COR-L47 (cell line): ENCODE data around the gene FGF1.

Experiments
- DNase-seq: peaks from one replicate; lab custom pipeline; 2025; lab: John Stamatoyannopoulos, UW

Gene FGF1

DNA sequence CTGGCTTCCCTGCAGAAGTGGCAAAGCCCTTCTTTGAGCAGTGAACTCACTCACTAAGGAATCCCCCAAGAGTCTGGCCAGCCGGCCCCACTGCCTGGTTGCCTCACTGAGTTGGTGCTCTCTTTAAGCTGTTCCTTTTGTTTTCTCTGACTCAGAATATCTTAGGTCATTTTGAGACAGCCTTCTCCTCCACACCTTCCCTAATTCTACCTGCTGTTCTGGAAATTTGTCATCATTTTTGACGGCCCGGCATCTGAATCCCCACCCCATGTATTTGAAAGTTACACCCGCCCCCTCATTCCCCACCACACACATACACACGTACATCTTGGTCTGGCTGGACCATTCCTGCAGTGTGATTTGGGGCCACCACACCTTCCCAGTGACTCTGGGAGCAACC, 41.8 kb downstream of the FGF1 start:
- no peak for DNase-seq

DNA sequence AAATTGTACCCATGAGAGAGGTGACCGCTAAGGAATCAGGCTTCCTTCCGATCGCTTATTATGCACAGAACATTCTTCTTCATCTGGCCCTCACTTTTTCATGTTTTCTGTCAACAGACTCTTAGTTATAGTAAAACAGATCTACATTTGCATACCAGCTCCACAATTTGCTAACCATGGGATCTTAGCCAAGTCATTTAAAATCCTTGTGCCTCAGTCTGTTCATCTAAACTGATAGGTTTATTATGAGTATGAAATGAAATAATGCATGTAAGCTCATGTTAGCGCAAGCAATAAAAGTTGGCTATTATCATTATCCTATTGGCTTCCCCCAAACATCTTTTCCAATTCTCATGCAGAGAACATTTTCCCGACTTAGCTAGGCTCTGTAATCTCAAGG, 42.3 kb downstream of the FGF1 start:
- no peak for DNase-seq

DNA sequence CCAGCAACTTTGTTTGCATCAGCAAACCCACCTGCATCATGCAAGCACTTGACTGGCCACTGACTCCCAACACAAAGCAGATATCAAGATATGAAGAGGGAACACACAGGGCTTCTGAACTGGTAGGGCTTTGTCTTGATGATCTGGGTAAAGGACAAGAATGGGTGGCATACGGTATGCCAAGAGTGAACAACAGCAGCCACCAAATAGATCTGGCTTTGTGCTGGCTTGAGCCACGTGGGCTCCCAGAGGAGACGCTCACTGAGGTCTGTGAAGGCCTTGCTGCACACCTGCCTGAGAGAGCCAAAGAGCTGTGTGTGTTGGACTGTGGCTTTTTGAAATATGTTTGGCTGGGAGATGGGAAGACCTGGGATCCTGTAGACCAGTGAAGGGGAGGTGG, 43.5 kb downstream of the FGF1 start:
- DNase-seq: no peak

DNA sequence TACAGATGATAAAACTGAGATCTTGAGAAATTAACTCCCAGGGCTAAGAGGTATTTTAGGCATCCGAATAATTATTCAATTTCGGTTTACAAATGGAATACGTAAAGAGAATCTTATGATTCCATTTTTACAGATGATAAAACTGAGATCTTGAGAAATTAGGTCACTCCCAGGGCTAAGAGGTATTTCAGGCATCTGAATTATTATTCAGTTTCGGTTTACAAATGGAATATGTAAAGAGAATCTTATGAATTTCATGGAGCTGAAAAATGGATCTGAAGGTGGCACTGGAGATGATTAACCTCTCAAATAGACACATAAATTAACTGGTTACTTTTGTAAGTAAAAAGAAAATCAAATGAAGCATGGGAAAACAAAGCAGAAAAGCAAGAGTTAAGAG, 44.2 kb downstream of the FGF1 start:
- DNase-seq: no peak

DNA sequence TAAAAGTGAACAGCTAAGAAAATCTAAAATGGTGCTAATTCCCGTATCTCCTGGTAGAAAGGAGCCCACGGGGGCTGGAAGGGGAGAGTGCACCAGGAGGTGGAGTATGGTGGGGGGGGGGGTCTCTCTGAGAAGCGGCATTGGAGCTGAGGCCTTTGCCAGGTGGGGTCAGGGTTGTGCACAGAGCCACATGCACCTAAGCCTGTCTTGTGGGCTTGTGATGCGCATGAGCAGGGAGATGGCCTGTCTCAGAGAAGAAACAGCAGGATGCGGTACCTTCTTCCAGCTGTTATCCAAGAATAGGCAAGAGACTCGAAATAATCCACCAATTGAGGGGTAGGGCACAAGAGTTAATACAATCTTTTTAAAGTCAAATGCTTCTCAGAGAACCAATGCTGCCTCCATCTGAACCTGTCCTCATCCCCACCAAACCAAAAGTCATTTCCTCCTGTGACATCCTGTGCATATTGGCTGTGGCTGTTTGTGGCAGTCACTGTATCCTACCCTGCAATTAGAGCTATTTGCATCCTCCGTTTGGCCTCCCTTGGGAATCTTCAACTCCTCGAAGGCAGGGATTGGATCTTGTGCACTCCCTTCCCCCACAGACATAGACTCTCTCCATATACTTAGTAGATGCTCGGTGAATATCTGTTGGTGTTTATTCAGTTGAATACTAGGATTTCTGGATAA, 45.4 kb downstream of the FGF1 start:
- DNase-seq: no peak

DNA sequence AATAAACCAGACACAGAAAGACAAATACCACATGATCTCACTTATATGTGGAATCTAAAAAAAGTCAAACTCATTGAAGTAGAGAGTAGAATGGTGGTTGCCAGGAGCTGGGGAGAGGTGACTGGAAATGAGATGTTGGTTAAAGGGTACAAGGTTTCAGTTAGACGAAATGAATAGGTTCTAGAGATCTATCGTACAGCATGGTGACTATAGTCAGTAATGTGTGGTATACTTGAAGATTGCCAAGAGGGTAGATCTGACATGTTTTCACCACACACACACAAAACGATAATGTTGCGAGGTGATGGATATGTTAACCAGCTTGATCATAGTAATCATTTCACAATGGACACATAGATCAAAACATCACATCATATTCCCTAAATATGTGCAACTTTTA, 46.4 kb downstream of the FGF1 start:
- DNase-seq: no peak

DNA sequence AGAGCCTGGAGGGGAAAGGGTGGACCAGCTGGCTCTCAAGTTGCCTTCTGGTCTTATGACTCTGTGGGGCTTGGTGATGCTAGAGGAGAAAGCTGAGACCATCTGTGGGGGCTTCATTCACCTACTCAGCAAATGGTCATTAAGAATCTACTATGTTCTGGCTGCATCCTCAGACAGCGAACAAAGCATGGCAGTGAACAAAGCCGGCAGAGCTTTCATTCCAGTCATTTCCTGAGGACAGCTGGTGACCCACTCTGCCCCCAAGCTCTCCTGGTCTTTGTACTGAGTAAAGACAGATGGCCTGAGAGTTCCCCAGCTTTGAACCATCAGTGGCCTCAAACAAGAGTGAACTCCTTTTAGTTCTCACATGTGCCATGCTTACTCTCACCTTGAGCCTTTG, 48.0 kb downstream of the FGF1 start:
- DNase-seq: no peak

DNA sequence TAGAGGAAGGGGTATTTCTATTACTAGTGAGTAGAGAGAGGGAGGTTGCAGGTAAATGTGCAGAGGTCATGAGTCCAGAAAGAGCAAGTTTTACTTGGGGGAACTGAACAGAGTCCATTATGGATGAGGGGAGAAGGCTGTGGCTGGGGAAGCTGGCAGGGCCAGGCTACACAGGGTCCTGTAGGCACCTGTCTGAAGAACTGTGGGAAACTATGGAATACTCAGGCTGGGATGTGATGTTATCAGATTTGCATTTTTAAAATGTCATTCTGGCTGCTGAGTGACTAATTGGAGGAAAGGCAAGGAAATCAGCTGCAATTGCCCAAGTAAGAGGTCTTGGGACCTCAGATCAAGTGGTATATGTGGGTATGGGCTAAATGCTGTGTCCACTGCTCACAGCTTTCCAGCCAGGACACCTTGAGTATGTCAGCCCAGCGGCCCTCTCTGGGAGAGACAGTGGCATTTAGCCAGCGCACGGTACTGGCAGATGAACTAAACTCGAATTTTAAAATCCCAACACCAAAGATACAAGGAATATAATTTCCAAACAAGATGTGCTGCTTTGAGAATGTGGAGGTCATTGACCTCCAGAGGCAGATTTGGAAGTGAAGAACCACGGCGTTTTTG, 49.1 kb downstream of the FGF1 start:
- DNase-seq: no peak

DNA sequence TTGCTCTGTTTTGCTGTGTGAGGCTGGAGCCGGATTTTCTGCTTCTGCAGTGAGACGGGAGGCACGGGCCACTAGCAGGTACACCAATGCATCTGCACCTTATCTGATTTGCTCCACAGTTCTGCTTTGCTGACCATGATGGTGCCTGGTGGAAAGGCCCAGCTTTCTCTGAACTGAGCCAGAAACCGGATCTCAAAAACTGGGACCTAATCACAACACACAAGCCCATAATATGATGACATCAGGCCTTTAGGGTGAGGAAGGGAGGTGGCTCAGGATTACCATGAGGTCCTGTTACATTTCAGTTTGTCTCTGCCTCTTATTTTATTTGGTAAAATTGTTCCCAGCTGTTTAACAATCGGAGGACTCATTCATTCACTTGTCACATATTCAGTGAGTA, 49.8 kb downstream of the FGF1 start:
- no peak for DNase-seq

DNA sequence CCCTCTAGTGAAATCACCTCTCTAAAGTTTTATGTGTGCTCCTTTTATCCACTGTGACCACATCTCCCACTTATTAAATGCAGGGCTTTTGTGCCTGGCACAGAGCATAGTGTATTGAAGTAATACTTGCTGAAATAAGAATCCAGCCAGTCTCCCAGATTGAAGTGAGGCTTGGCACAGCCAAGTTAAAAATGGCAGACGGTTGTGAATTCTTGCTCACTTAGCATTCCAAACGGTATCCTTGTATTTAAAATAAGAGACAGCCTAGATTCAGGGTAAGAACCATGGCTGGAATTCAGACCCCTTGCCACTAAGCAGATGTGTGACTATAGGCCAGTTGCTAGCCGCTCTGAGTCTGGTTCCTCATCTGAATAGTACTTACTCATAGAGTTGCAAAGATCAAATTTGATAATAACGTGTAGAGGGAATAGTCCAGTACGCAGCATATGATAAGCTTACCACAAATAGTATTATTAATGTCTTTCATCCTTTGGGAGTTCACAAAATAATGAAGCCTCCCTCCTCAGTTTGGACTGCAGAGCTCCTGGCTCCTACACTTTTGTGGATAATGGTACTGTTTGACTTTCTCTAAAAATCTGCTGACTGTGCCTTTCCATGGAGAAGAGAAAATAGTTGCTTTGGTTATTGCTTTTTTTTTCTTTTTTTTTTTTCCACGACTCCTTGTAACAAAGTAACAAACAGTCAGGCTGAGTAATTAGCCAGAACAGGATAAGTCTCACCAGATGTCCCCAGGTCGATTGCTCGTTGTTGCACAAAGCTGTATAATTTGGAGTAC, 51.5 kb downstream of the FGF1 start:
- DNase-seq: no peak

DNA sequence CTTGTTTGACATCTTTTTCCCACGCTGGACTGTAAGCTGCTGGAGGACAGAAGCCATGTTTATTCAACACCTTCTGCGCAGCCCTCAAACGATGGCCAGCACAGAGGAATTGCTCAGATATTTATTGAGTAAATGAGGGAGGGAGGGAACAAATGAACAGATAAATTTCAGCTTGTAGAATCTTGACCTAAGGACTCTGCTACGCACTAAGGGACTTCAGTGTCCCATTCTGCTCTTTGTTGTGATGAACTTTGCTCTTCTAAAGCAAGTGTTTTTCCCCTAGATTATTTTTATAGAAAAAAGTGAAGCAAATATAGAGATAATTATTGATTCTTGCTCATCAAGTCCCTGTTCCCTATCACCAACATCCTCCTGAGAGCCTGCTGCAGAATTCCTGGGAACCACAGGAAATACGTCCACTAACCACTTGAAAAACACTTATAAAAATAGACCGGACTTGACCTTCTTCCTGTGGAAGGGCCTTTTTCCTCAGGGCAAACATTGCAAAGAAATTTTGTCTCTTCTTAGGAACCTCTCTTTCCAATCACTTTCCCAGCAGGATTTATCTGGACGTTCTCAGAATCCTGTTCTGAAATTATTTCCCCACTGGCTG, 54.9 kb downstream of the FGF1 start:
- no peak for DNase-seq

DNA sequence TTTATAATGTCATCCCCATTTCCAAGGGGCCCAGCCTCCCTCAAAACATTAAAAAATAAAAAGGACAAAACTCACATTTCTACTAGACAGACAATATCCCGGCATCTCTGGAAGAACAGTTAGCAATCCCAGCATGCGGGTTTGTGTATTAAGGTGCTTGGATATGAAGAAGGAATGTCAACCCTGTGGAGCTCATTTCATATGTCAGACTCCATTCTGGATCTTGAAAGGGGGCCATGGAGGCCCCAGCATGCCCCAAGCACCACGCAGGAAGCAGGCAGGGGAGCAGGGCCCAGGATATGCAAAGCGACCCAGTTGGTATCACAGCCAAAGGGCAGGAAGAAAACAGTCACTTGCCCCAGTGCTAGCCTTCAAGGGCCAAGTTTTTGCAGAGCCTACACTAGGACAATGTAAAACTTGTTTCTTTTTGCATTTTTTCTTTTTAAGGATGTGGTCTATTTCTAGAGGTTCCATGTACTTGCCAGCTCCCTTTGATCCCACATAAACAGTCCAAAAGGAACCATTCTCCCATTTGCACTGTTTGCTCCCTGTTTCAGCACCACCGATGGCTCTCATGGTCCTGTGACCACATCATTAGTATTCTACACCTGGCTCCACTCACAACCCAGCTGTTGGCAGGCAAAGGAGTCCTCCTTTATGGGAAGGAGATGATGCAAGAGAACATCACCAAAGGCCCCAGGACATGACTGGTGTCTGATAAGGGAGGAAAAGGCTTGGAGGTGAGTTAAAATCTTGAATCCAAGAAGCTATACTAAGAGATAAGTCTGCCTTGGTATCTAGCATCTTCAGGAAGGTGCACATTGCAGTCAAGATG, 58.3 kb downstream of the FGF1 start:
- DNase-seq: no peak

DNA sequence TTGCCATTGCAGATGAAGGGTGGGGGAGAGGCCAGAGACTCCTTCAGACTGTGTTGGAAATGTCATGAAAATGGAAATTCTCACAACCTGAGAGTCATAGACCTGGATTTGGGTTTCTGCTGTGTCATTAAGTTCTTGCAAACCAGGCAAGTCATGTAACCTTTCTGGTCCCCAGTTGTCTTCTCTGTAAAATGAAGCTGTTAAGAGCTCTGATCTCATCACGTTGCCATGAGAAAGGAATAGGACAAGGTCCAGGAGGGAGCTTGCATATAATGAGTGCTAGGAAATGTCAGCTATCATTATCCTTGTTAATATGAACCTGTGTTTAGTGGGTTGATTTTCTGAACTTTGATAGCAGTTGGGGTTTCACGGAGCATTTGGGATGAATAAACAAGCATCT, 59.1 kb downstream of the FGF1 start:
- no peak for DNase-seq

DNA sequence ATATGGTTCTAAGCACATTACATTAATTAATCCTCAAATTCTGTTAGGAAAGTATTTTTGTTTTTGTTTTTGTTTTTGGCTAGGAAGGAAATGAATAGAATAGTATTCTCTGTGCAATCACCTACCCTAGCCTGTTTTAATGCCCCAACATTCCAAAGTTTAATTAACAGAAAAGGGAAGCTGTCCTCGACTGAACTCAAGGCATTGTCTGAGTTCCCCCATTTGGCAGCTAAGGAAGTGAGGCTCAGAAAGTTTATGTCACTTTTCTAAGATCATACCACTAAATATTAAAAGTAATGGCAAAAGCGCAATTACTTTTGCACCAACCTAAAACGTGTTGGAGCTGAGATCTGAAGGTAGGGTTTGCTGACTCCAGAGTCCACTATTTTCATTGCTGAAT, 59.8 kb downstream of the FGF1 start:
- no peak for DNase-seq

DNA sequence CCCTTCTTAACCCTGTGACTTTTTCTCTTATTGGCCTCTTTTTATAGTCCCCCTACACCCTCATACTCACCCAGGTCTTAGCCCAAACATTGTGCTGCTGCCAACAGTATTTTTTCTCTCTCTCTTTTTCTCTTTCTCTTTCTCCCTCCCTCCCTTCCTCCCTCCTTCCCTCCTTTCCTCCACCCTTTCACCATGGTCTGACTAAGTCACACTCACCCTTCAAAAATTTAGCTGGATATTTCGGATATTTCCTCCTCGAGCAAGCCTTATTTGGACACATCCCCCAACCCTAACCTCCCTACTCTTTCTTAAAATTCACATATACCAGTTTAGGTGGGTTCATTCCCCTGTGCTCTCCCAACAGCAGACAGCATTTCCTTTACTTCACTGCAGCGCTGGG, 64.7 kb downstream of the FGF1 start:
- no peak for DNase-seq

DNA sequence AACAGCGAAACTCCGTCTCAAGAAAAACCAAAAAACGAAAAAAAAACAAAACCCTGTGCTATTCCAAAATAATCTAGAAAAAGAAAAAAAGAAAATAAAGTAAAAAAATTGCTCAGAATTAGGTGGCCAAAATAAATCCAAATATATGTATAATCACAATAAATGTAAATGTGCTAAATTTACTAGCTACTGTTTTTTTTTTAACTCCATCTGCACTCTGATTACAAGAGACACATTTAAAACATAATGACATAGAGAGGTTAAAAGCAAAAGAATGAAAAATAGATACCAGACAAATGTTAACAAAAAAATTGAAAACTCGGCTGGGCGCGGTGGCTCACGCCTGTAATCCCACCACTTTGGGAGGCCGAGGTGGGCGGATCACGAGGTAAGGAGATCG, 66.1 kb downstream of the FGF1 start:
- DNase-seq: no peak

DNA sequence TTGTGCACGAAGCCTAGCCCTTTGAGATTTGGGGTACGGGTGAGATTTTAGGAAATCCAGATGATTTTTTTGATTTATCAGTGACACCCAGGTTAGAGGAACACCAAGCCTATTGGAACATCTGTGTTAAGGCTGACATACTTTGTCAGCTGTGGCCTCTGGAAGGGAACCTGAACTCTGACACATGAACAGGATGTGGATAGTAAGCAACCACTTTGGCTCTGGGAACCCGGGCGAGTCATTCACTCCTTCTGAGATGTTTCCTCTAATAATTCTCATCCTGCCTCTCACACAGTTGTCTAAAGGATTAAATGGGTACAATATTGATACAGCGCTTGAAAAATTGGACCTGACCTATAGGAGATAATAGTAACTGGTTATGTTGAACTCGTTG, 67.8 kb downstream of the FGF1 start:
- DNase-seq: no peak

DNA sequence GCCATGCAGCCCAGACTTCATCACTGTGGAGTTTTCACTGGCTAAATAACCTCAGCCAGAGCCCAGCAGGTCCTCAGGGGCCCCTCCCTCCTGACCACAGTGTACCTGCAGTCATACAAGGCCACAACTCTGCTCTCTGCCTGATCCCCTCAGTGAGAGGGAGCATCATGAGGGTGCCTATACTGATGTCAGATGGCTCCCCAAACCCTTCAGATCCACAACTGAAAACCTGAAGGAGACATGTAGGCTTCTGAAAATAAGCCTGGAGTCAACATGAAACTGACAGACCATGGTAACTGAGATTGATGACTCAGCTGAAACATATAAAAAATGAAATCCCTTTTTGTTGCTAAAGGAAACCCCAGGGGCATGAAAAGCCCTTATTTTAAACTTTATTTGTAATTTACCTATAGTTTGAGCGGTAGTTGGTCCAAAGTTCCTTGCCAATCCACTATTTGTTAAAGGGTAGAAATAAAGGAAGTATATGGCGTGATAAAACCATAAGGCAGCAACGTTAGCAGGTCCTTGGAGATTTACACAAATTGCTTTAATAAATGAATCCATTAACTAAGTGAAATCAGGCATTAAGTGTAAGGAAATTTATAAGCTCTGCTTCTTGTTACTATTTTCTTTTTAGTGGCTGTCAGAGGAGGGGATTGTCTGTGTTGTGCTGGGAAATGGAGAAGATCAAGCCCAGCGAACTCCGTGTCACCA, 68.3 kb downstream of the FGF1 start:
- no peak for DNase-seq

DNA sequence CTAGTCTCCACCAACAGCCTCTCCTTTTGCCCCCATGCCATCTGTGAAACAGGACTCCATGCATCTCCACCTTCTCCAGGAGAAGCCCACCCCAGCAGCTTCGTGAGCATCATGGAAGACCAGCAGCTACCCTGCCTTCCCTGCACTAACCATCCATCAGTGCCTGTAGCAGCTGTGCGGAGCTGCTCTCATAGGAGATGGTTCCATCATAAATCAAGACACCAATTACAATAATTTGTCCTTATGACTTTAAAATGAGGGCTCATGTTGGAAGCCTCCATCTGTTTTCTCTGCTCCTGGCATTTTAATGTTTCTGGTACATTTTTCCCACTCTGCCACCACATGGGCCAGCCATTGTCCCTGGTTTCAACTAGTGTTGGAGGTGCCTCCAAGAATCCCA, 69.9 kb downstream of the FGF1 start:
- DNase-seq: no peak

DNA sequence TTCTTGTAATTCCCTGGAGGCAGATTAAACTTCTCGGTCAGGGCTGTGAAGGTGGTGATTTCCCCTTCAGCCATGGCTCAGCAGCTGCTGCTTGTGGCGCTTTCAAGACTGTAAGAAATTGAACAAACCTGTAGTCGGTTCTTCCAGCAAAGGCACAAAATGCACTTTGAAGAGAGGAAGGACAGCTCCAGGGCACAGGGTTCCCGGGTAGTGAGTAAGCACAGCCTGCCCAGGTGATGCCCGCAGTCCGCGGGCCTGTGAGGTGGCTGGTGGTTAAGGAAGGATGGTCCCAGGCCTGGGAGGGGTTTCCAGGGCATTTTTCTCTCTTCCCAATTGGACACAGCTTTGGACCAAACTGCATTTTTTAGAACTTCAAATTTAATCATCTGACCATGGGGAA, 71.8 kb downstream of the FGF1 start:
- DNase-seq: no peak

DNA sequence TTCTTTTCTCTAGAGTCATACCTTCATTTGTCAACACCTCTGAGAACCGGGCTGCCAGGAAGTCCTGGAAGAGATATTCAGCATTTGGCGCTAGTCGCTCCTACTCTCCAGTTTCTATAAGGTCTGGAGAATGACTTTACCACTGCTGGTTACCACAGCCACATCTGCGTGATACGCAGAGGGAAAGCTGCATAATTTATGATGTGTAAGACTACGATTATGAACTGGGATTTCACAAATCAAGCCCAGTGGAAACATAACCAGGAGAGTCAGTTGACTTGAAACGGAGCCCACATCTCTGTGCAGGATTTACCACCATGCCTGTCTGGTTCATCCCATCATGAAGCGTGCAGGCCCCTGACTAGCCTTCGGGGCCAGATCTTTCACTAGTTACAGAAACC, 72.6 kb downstream of the FGF1 start:
- no peak for DNase-seq
